Heart right ventricle (tissue), 16 donors: Measurements from ENCODE around the gene TMOD4. TPM values are rescaled to one million over a fixed set of nuclear protein-coding genes. Genes with fewer than 3 reads are reported as not detected.

Experiments used
- ATAC-seq, 8 donors: fragments of 200-7000 bp; cut with Tn5 transposase; one replicate each; pipeline ENCODE4 v1.9.1; 2020; ENCODE audit warnings: mild to moderate bottlenecking in 8 of 8, moderate library complexity in 8 of 8, moderate number of reproducible peaks in 1 of 8
- DNase-seq, 2 donors: peaks; one replicate each; pipeline ENCODE4 v3.0.0-alpha.2; 2020
- H3K27ac ChIP-seq, 10 donors: fragments of 200-600 bp; sonication (generic) in 2 of 10; one replicate each; pipeline versions ENCODE4 v1.5.0 to v1.8.0; 2020 to 2022; ENCODE audit warnings: mild to moderate bottlenecking in 3 of 10
- H3K27me3 ChIP-seq, 7 donors: fragments of 200-600 bp; one replicate each; pipeline ENCODE4 v1.8.0; 2021 to 2022; ENCODE audit warnings: mild to moderate bottlenecking in 2 of 7
- H3K36me3 ChIP-seq, 9 donors: fragments of 200-600 bp; sonication (generic) in 1 of 9; one replicate each; pipeline versions ENCODE4 v1.5.0 to v1.8.0; 2020 to 2022; ENCODE audit warnings: mild to moderate bottlenecking in 2 of 9
- H3K4me1 ChIP-seq, 9 donors: fragments of 200-600 bp; sonication (generic) in 1 of 9; one replicate each; pipeline versions ENCODE4 v1.5.0 to v1.8.0; 2020 to 2022; ENCODE audit warnings: mild to moderate bottlenecking in 4 of 9
- H3K4me3 ChIP-seq, 10 donors: fragments of 200-600 bp; sonication (generic) in 2 of 10; one replicate each; pipeline versions ENCODE4 v1.5.0 to v1.8.0; 2020 to 2022; ENCODE audit warnings: mild to moderate bottlenecking in 7 of 10, moderate library complexity in 2 of 10
- H3K9me3 ChIP-seq, 11 donors: fragments of 200-600 bp in 10 of 11; sonication (generic) in 2 of 11; one replicate each; pipeline versions ENCODE4 v1.5.0 to v1.8.0; 2013 to 2022; ENCODE audit warnings: mild to moderate bottlenecking in 2 of 11, control low read depth in 1 of 11, moderate library complexity in 1 of 11
- WGBS, 2 donors: extraction: QIAGEN DNeasy Blood & Tissue Kit; methylation state at CpG; one replicate each; pipeline ENCODE4 v1.1.7; 2013; ENCODE audit warnings: inconsistent platforms in 1 of 2; 5-methylcytosine and 5-hydroxymethylcytosine counted together
- intact Hi-C, 10 donors: fragments of 100-400 bp; cut with DNase I; formaldehyde crosslinking; loops; one replicate each; pipeline versions ENCODE4 v1.11.1 to v1.14.2; 2022
- polyA plus RNA-seq, 2 donors: library from polyadenylated mRNA; stranded (reverse); fragments of 200-250 nt; gene quantifications; one replicate each; pipeline ENCODE4 v1.2.3, GENCODE V29; 2013
- total RNA-seq, 10 donors: library from RNA; stranded (reverse); fragmentation: NEBNext Ultra II Directional in 3 of 10; extraction: Animal tissue kit (Norgen Biotek cat#: 25700) in 3 of 10; gene quantifications; one replicate each; pipeline versions ENCODE4 v1.2.1 to v1.2.4, GENCODE V29; 2021 to 2023
- TF ChIP-seq, protein P1 (sequence below), 9 donors: fragments of 200-600 bp; sonication (generic) in 2 of 9; IDR thresholded peaks; one replicate each; pipeline versions ENCODE4 v1.5.0 to v1.8.0; 2021 to 2022; ENCODE audit warnings: antibody characterized with exemption in 9 of 9, mild to moderate bottlenecking in 5 of 9, moderate library complexity in 1 of 9
- donor health status: Arrhythmogenic right ventricular cardiomyopathy.
- donor health status: ischemic (EF 13 %, LVEDD 7.1; RV severe dilation, severe dysfunction).
- donor health status: healthy with polysubstance abuse.
- donor health status: DM: no; HTN: yes; CAD: no.
- donor health status: DM: no; HTN: no; CAD: no.
- donor health status: ischemic (EF 25% LVEDD 6.9; RV normal size, moderate dysfunction).
- donor health status: ischemic (EF 25% LVEDD 5.7; RV mildly dilated, moderate dysfunction).
- donor health status: healthy.
- donor health status: DM: yes; HTN: yes; CAD: no.
- donor health status: Ischemic cardiomyopathy.
- donor health status: ischemic (EF 35%, LVEDD 5.7; RV mildly dilated, moderate dysfunction).
- donor health status: nonischemic (EF 11% LVEDD 7.7; RV severe dilation, severe dysfunction).
- donor health status: DM: yes; HTN: yes; CAD: no.
- donor health status: PGD.
- donor health status: ischemic (EF 29% LVEDD 5.4; RV normal size, mild dysfunction).
- donor health status: nonischemic (EF 23%, LVEDD 6.1; RV moderate dilation, normal function).

TMOD4 gene
- total and polyA plus RNA-seq, 12 donors = 0.06 to 0.88 (median 0.60) TPM; not detected in 8

- intact Hi-C loops = no loop called here
- no peaks in the 10 kb centered on the region for H3K9me3 ChIP-seq
- WGBS, 2 donors = 93 to 95% methylated on average over 1 of the region's 1 CpG
- ATAC-seq (no peak), DNase-seq (no peak)
- peaks cover 0 to 39% (median 30%) of the 10 kb centered on the region in 9 donors for H3K36me3 ChIP-seq
- H3K4me1 ChIP-seq = peaks cover 0 to 32% (median 21%) of the 10 kb centered on the region in 9 donors
- no peaks in the 10 kb centered on the region for H3K27me3 ChIP-seq
- no peak overlapping the region for H3K4me3 ChIP-seq
- TF ChIP-seq, protein P1, sequence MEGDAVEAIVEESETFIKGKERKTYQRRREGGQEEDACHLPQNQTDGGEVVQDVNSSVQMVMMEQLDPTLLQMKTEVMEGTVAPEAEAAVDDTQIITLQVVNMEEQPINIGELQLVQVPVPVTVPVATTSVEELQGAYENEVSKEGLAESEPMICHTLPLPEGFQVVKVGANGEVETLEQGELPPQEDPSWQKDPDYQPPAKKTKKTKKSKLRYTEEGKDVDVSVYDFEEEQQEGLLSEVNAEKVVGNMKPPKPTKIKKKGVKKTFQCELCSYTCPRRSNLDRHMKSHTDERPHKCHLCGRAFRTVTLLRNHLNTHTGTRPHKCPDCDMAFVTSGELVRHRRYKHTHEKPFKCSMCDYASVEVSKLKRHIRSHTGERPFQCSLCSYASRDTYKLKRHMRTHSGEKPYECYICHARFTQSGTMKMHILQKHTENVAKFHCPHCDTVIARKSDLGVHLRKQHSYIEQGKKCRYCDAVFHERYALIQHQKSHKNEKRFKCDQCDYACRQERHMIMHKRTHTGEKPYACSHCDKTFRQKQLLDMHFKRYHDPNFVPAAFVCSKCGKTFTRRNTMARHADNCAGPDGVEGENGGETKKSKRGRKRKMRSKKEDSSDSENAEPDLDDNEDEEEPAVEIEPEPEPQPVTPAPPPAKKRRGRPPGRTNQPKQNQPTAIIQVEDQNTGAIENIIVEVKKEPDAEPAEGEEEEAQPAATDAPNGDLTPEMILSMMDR (IDR thresholded peaks at IDR 0.05) = no peak
- H3K27ac ChIP-seq = no peak overlapping the region
Observed at GRCh38 chr1:151187205-151187604, 11.4 kb upstream of the TMOD4 start.

DNA sequence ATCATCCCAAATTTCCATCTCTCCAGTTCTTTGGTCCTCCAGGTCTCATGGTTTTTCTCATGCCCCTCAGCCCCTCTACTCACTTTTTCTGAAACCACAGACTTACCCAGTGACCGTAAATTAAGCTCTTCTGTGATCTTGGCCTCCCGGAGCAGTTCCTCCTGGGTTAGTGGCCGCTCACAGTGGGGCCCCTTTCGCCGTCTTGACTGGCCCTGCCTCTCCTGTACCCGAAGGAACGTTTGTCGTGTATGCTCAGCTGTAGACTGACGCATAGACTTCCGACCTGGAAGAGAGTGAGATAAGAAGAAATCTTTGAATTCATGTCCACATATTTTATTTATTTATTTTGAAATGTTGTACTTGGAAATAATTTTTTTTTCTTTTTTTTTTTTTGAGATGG lies 8.4 kb upstream of the TMOD4 start:
- peaks cover 0 to 69% (median 59%) of the 10 kb centered on the region in 9 donors for H3K36me3 ChIP-seq
- 94 to 96% methylated on average over 10 of the region's 10 CpGs for WGBS, 2 donors
- no peak for DNase-seq

DNA sequence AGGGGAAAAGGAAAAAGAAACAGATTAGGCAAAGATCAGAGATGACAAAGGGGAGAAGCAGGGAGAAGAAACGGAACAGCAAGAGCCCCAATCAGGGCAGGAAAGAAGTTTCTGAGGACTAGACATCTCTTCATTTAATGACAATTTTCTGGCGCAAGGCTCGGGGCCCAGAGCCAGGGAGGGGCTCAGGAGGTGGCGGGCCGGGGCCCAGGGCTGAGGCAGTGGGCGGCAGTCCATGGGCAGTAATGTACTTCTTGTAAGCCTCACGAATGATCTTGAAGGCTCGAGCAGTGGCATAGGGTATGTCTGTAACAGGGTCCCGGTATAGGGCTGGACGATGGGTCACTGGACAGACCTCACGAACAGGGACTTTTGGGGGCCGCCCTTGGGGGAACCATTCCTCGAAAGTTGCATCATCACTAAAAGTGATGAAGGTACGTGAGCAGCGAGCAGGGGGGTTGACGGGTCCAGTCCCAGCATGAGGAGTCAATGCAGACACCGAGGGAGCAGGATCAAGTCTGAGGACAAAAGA lies 799 bp upstream of the TMOD4 start:
- 92 to 95% methylated on average over 17 of the region's 17 CpGs for whole genome bisulfite sequencing, 2 donors
- H3K9me3 ChIP-seq = no peaks in the 10 kb centered on the region
- intact Hi-C loops = no loop called here
- DNase-seq = no peak
- H3K4me1 ChIP-seq = peaks cover 0 to 10% (median 0%) of the 10 kb centered on the region in 9 donors
- ATAC-seq = peak in 1 of 8 donors; percentile 32
- H3K4me3 ChIP-seq = no peak overlapping the region
- TF ChIP-seq, protein P1 (IDR thresholded peaks at IDR 0.05) = no peak
- no peaks in the 10 kb centered on the region for H3K27me3 ChIP-seq
- peaks cover 0 to 94% (median 50%) of the 10 kb centered on the region in 9 donors for H3K36me3 ChIP-seq
- no peak overlapping the region for H3K27ac ChIP-seq

More for the DNA sequence above, 8.4 kb upstream of the TMOD4 start:
- ATAC-seq = no peak
- H3K27me3 ChIP-seq = no peaks in the 10 kb centered on the region
- intact Hi-C loops = no loop called here
- H3K9me3 ChIP-seq = no peaks in the 10 kb centered on the region
- no peak overlapping the region for H3K4me3 ChIP-seq
- TF ChIP-seq, protein P1 (IDR thresholded peaks at IDR 0.05) = no peak
- H3K4me1 ChIP-seq = peaks cover 0 to 23% (median 11%) of the 10 kb centered on the region in 9 donors
- no peak overlapping the region for H3K27ac ChIP-seq

DNA sequence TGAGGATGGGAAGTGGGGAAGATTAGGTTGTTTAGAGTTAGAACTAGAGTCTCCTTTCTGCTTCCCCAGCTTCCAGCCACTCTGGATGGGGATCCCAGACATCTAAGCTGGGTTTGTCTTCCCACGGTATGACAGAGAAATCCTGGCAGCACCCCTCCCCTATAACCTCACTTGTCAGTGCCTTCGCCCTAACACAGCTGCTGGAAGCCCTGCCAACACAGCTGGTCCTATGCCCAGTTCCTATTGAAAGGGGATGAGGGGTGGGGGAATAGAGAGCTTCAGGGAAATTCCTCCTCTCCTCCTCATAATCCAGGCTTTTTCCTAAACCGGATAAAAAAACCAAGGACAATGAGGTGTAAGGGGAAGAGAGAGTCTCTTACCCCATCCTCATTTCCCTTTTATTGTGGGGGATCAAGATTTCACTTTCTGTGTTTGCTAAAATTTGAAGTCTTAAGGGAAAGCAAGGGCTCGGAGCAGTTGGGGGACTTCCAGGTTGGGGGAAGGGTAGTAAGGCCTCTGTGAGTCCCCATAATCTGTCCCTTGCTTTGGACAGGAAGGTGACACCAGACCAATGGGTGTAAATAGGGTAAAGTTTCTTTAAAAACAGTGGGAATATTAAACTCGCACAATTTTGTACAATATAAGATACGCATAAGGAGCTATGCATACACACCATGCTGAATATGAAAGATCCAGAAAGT lies 590 bp downstream of the TMOD4 start:
- DNase-seq = no peak
- peaks cover 0 to 93% (median 37%) of the 10 kb centered on the region in 9 donors for H3K36me3 ChIP-seq

More for the DNA sequence above, 590 bp downstream of the TMOD4 start:
- H3K27ac ChIP-seq = peak overlapping the region in 1 of 10 donors; percentile 40
- ATAC-seq = peak in 4 of 8 donors; percentile 37 to 53 (median 44)
- 57 to 65% methylated on average over 6 of the region's 6 CpGs for WGBS, 2 donors
- TF ChIP-seq, protein P1 (IDR thresholded peaks at IDR 0.05) = no peak
- no peaks in the 10 kb centered on the region for H3K9me3 ChIP-seq
- intact Hi-C loops = no loop called here
- peaks cover 0 to 10% (median 0%) of the 10 kb centered on the region in 9 donors for H3K4me1 ChIP-seq
- H3K27me3 ChIP-seq = no peaks in the 10 kb centered on the region
- no peak overlapping the region for H3K4me3 ChIP-seq
